IMR-90 (cell line): ENCODE data around the gene PCDH19. TPM values are rescaled to one million over a fixed set of nuclear protein-coding genes. Genes with fewer than 3 reads are reported as not detected.

Experiments used
- ATAC-seq: fragments of 200-7000 bp; cut with Tn5 transposase; 2 replicates; pipeline ENCODE4 v1.9.1; 2020; ENCODE audit warnings: low read depth, mild to moderate bottlenecking, moderate library complexity
- BruUV-seq: library from RNA; stranded (reverse); fragments of 400-500 nt; replicated peaks from 2 replicates; lab custom pipeline; 2021; lab: Mats Ljungman, UMichigan
- CTCF ChIA-PET: fragments of 300-600 bp; formaldehyde crosslinking; extraction: SDS; loops from one replicate; lab custom pipeline; 2021; ENCODE audit warnings: antibody characterized with exemption; lab: Yijun Ruan, JAX
- POLR2A ChIA-PET: fragments of 300-600 bp; sonication (Branson Sonifier 250); formaldehyde crosslinking; loops from one replicate; lab custom pipeline; 2022; ENCODE audit warnings: antibody characterized with exemption; ENCODE audit not compliant: unreplicated experiment; lab: Charles Lee
- DNase-seq: peaks from one replicate; pipeline ENCODE4 v3.0.0; 2013
- H2AFZ ChIP-seq: replicated peaks from 2 replicates; pipeline ENCODE3; 2013; ENCODE audit warnings: low read length, mild to moderate bottlenecking; ENCODE audit not compliant: poor library complexity
- H2AK5ac ChIP-seq: 2 replicates; pipeline ENCODE4 v1.6.1; 2013; ENCODE audit warnings: low read depth, low read length, inconsistent platforms
- H2AK9ac ChIP-seq: replicated peaks from 2 replicates; pipeline ENCODE3; 2013; ENCODE audit warnings: mild to moderate bottlenecking, low read depth, low read length, moderate library complexity; ENCODE audit not compliant: poor library complexity
- H2BK120ac ChIP-seq: 2 replicates; pipeline ENCODE4 v1.6.1; 2013; ENCODE audit warnings: low read depth, low read length, inconsistent platforms
- H2BK15ac ChIP-seq: 3 replicates; pipeline ENCODE4 v1.6.1; 2013; ENCODE audit warnings: low read depth, low read length, inconsistent platforms
- H2BK20ac ChIP-seq: 2 replicates; pipeline ENCODE4 v1.6.1; 2013; ENCODE audit warnings: low read depth, mild to moderate bottlenecking, inconsistent platforms, low read length, moderate library complexity
- H2BK5ac ChIP-seq: 2 replicates; pipeline ENCODE4 v1.6.1; 2013; ENCODE audit warnings: mild to moderate bottlenecking, low read depth, low read length, inconsistent platforms; ENCODE audit not compliant: poor library complexity, severe bottlenecking
- H3K14ac ChIP-seq: replicated peaks from 2 replicates; pipeline ENCODE4 v1.6.1; 2013; ENCODE audit warnings: low read depth, low read length, inconsistent platforms
- H3K18ac ChIP-seq: 2 replicates; pipeline ENCODE4 v1.6.1; 2013; ENCODE audit warnings: low read depth, low read length, control low read depth
- H3K23ac ChIP-seq: 2 replicates; pipeline ENCODE4 v1.6.1; 2013; ENCODE audit warnings: low read depth, low read length, inconsistent platforms
- H3K27ac ChIP-seq: 2 replicates; pipeline ENCODE4 v1.5.1; 2013; ENCODE audit warnings: mild to moderate bottlenecking, control low read depth, low read length; ENCODE audit not compliant: insufficient read depth
- H3K27me3 ChIP-seq: 2 replicates; pipeline ENCODE4 v1.6.1; 2013; ENCODE audit warnings: low read length; ENCODE audit not compliant: control insufficient read depth, insufficient read depth
- H3K36me3 ChIP-seq: 2 replicates; pipeline ENCODE4 v1.6.1; 2013; ENCODE audit warnings: low read length, mixed read lengths; ENCODE audit not compliant: control insufficient read depth, insufficient read depth
- H3K4ac ChIP-seq: 2 replicates; pipeline ENCODE4 v1.6.1; 2013; ENCODE audit warnings: low read depth, low read length, inconsistent platforms
- H3K4me1 ChIP-seq: 2 replicates; pipeline ENCODE4 v1.6.1; 2013; ENCODE audit warnings: low read length, mixed read lengths; ENCODE audit not compliant: control insufficient read depth, insufficient read depth
- H3K4me2 ChIP-seq: 2 replicates; pipeline ENCODE4 v1.6.1; 2013; ENCODE audit warnings: low read depth, mild to moderate bottlenecking, control low read depth, low read length, moderate library complexity
- H3K4me3 ChIP-seq: 2 replicates; pipeline ENCODE4 v1.5.1; 2013; ENCODE audit warnings: low read depth, mild to moderate bottlenecking, control low read depth, low read length, moderate library complexity; ENCODE audit not compliant: insufficient read depth
- H3K56ac ChIP-seq: 2 replicates; pipeline ENCODE4 v1.6.1; 2013; ENCODE audit warnings: low read length, inconsistent platforms; ENCODE audit not compliant: insufficient read depth; ENCODE audit errors: extremely low read depth
- H3K79me1 ChIP-seq, 2 experiments: 2 replicates each; pipeline ENCODE4 v1.6.1; 2013; ENCODE audit warnings: low read length in 2 of 2, inconsistent platforms in 1 of 2, low read depth in 1 of 2
- H3K9ac ChIP-seq: 2 replicates; pipeline ENCODE4 v1.6.1; 2013; ENCODE audit warnings: low read depth, low read length, control low read depth
- H3K9me1 ChIP-seq: 2 replicates; pipeline ENCODE4 v1.6.1; 2013; ENCODE audit warnings: low read length, inconsistent platforms; ENCODE audit not compliant: insufficient read depth
- H3K9me3 ChIP-seq: 2 replicates; pipeline ENCODE4 v1.6.1; 2013; ENCODE audit warnings: low read length; ENCODE audit not compliant: control insufficient read depth, insufficient read depth
- H4K20me1 ChIP-seq: 2 replicates; pipeline ENCODE4 v1.6.1; 2013; ENCODE audit warnings: low read length, inconsistent platforms; ENCODE audit not compliant: insufficient read depth
- H4K5ac ChIP-seq: 2 replicates; pipeline ENCODE4 v1.6.1; 2013; ENCODE audit warnings: mild to moderate bottlenecking, low read depth, low read length, control low read depth
- H4K8ac ChIP-seq, 2 experiments: 2 replicates each; pipeline ENCODE4 v1.6.1; 2013; ENCODE audit warnings: low read depth in 2 of 2, low read length in 2 of 2, control low read depth in 1 of 2, inconsistent platforms in 1 of 2
- H4K91ac ChIP-seq: 2 replicates; pipeline ENCODE4 v1.6.1; 2013; ENCODE audit warnings: low read depth, low read length, inconsistent platforms; ENCODE audit not compliant: insufficient read depth
- BHLHE40 ChIP-seq: fragments of 150-350 bp; IDR thresholded peaks from 2 replicates; pipeline ENCODE4 v1.6.1; 2016; ENCODE audit warnings: mild to moderate bottlenecking, low read depth, low read length
- CEBPB ChIP-seq: IDR thresholded peaks from 2 replicates; pipeline ENCODE4 v1.6.1; 2012; ENCODE audit warnings: low read depth, low read length, improper control_type of control experiment
- CTCF ChIP-seq: conservative IDR thresholded peaks from 2 replicates; pipeline ENCODE4 v1.5.1; 2012; ENCODE audit warnings: mild to moderate bottlenecking, low read depth, low read length, improper control_type of control experiment
- ELK1 ChIP-seq: fragments of 150-350 bp; IDR thresholded peaks from 2 replicates; pipeline ENCODE4 v1.6.1; 2016; ENCODE audit warnings: low read depth, mild to moderate bottlenecking, low read length, moderate library complexity, borderline replicate concordance
- FOS ChIP-seq: fragments of 150-350 bp; IDR thresholded peaks from 2 replicates; pipeline ENCODE4 v1.6.1; 2016; ENCODE audit warnings: low read depth, low read length
- POLR2A ChIP-seq: IDR thresholded peaks from 2 replicates; pipeline ENCODE4 v1.6.1; 2012; ENCODE audit warnings: mild to moderate bottlenecking, low read depth, low read length
- RCOR1 ChIP-seq: IDR thresholded peaks from 2 replicates; pipeline ENCODE4 v1.6.1; 2012; ENCODE audit warnings: mild to moderate bottlenecking, low read length, improper control_type of control experiment; ENCODE audit not compliant: insufficient replicate concordance
- SMC3 ChIP-seq: fragments of 150-350 bp; IDR thresholded peaks from 2 replicates; pipeline ENCODE4 v1.6.1; 2016; ENCODE audit warnings: low read depth, mild to moderate bottlenecking, antibody characterized with exemption, low read length, moderate library complexity
- WGBS, 2 experiments: methylation state at CpG; one replicate each; pipeline versions ENCODE4 v1.1.5 to v1.1.7; 2013; ENCODE audit warnings: missing lambda C conversion rate in 2 of 2; ENCODE audit not compliant: insufficient read length in 1 of 2; ENCODE audit errors: extremely low coverage in 2 of 2; 5-methylcytosine and 5-hydroxymethylcytosine counted together
- dilution Hi-C: fragments of 300-500 bp; cut with HindIII; formaldehyde crosslinking; loops from one replicate; pipeline ENCODE4 v1.14.3; 2018; ENCODE audit warnings: low sequenced_read_pairs; ENCODE audit not compliant: unreplicated experiment
- in situ Hi-C: fragments of 300-500 bp; cut with MboI; formaldehyde crosslinking; loops from 3 replicates; pipeline ENCODE4 v1.14.3; 2019; ENCODE audit warnings: low sequenced_read_pairs, inconsistent platforms, mixed read lengths
- intact Hi-C: fragments of 100-400 bp; cut with micrococcal nuclease; formaldehyde crosslinking; loops from 2 replicates; pipeline ENCODE4 v1.10.0; 2022
- polyA plus RNA-seq, 3 experiments: library from polyadenylated mRNA; depleted of rRNA; stranded (reverse); fragments of >200 nt; gene quantifications; 2 replicates each; pipeline ENCODE4 v1.2.3, GENCODE V29; 2012; ENCODE audit warnings: low replicate concordance in 1 of 3
- total RNA-seq: library from RNA; depleted of rRNA; stranded (reverse); fragments of >200 nt; gene quantifications from 2 replicates; pipeline ENCODE4 v1.2.3, GENCODE V29; 2012

The PCDH19 gene
- total and polyA plus RNA-seq, 2 of the 4 experiments (the other 2 are of a cell fraction), result not detected

GRCh38 chrX:100341142-100341510 is 68.9 kb downstream of the PCDH19 start:
- H2BK5ac ChIP-seq, result no peak overlapping the region
- no peak for DNase-seq
- TF ChIP-seq CEBPB, result no peak
- TF ChIP-seq POLR2A, result no peak
- no peak for TF ChIP-seq ELK1
- TF ChIP-seq FOS, result no peak
- no peak for TF ChIP-seq SMC3
- no peak for TF ChIP-seq RCOR1
- TF ChIP-seq CTCF, result no peak
- no peak for TF ChIP-seq BHLHE40
- H3K36me3 ChIP-seq, result no peaks in the 10 kb centered on the region
- H3K9ac ChIP-seq, result no peak overlapping the region
- in situ Hi-C loops, result no loop called here
- intact Hi-C loops, result no loop called here
- no peak overlapping the region for H3K27ac ChIP-seq
- no peaks in the 10 kb centered on the region for H4K20me1 ChIP-seq
- no peaks in the 10 kb centered on the region for H3K9me1 ChIP-seq
- H2AK9ac ChIP-seq, result no peak overlapping the region
- no peak overlapping the region for H2BK20ac ChIP-seq
- dilution Hi-C loops, result no loop called here
- no peaks in the 10 kb centered on the region for H3K9me3 ChIP-seq
- H3K14ac ChIP-seq, result no peak overlapping the region
- no peaks in the 10 kb centered on the region for H3K4me1 ChIP-seq
- no peak overlapping the region for H4K8ac ChIP-seq
- H3K18ac ChIP-seq, result no peak overlapping the region
- H3K4ac ChIP-seq, result no peak overlapping the region
- H3K27me3 ChIP-seq, result no peaks in the 10 kb centered on the region; the same call in 1 of the 2 replicates
- H4K5ac ChIP-seq, result no peak overlapping the region
- no peak for ATAC-seq
- no peak overlapping the region for H2AK5ac ChIP-seq
- ChIA-PET POLR2A (no interaction called here), CTCF (no interaction called here)
- H3K56ac ChIP-seq, result no peak overlapping the region
- no CpG with 5 or more reads among the region's 4 CpGs for WGBS, 2 experiments
- no peak overlapping the region for H4K91ac ChIP-seq
- H2BK120ac ChIP-seq, result no peak overlapping the region
- no TSS peak for BruUV-seq
- no peak overlapping the region for H3K4me2 ChIP-seq
- no peak overlapping the region for H3K4me3 ChIP-seq
- H2AFZ ChIP-seq, result no peak overlapping the region
- H3K23ac ChIP-seq, result no peak overlapping the region
- H3K79me1 ChIP-seq, result no peaks in the 10 kb centered on the region
- no peak overlapping the region for H2BK15ac ChIP-seq
